BJ (cell line): ENCODE data around the gene TARS3. TPM values are rescaled to one million over a fixed set of nuclear protein-coding genes. Genes with fewer than 3 reads are reported as not detected.
"Not testable (repeated sequence)": the region's sequence is repeated elsewhere in the genome, so short reads cannot be mapped to it uniquely, and the experiment has no call there.

Source experiments
- CTCF ChIA-PET: fragments of 350-600 bp; formaldehyde crosslinking; extraction: SDS; loops from one replicate; lab custom pipeline; 2021; ENCODE audit warnings: antibody characterized with exemption, inconsistent platforms; lab: Yijun Ruan, JAX
- POLR2A ChIA-PET: fragments of 300-600 bp; sonication (Branson Sonifier 250); formaldehyde crosslinking; extraction: SDS; loops from one replicate; lab custom pipeline; 2021; ENCODE audit warnings: antibody characterized with exemption; lab: Charles Lee
- DNase-seq: peaks from one replicate; pipeline ENCODE4 v3.0.0-alpha.2; 2011; ENCODE audit warnings: low read depth
- H3K27me3 ChIP-seq: 2 replicates; pipeline ENCODE4 v1.6.0; 2011; ENCODE audit warnings: low read length; ENCODE audit not compliant: control insufficient read depth, insufficient read depth
- H3K36me3 ChIP-seq: 2 replicates; pipeline ENCODE4 v1.5.1; 2011; ENCODE audit warnings: low read length; ENCODE audit not compliant: control insufficient read depth, insufficient read depth
- H3K4me3 ChIP-seq: 2 replicates; pipeline ENCODE4 v1.5.1; 2011; ENCODE audit warnings: low read depth, mild to moderate bottlenecking, control low read depth, low read length
- CTCF ChIP-seq: IDR thresholded peaks from 2 replicates; pipeline ENCODE4 v1.5.1; 2011; ENCODE audit warnings: low read depth, mild to moderate bottlenecking, control low read depth, inconsistent platforms, low read length, moderate library complexity; ENCODE audit not compliant: insufficient read depth
- polyA plus RNA-seq: library from polyadenylated mRNA; depleted of rRNA; stranded (reverse); fragments of >200 nt; gene quantifications from 2 replicates; pipeline ENCODE4 v1.2.3, GENCODE V29; 2011

The TARS3 gene
- polyA plus RNA-seq, 1 experiment, result 3.1 TPM

GRCh38 chr15:101746716-101747082 is 22.4 kb upstream of the TARS3 start:
- DNase-seq, CTCF ChIA-PET, H3K27me3 ChIP-seq, POLR2A ChIA-PET, H3K4me3 ChIP-seq, H3K36me3 ChIP-seq: not testable (repeated sequence)

- H3K27me3 ChIP-seq, DNase-seq, H3K4me3 ChIP-seq, H3K36me3 ChIP-seq, CTCF ChIA-PET, POLR2A ChIA-PET: not testable (repeated sequence)
These were observed 10.6 kb upstream of the TARS3 start for GRCh38 chr15:101734837-101735236.

- CTCF ChIA-PET, result no interaction called here
- POLR2A ChIA-PET, result no interaction called here
- H3K4me3 ChIP-seq, result no peak overlapping the region
- TF ChIP-seq CTCF, result no peak
- no peaks in the 10 kb centered on the region for H3K36me3 ChIP-seq
- DNase-seq, result no peak
- no peaks in the 10 kb centered on the region for H3K27me3 ChIP-seq
These were observed 9.3 kb upstream of the TARS3 start for GRCh38 chr15:101733545-101733944.

- ChIA-PET CTCF (interaction anchor here (0.6 kb wide), 1 partner anchor 1962 kb away, joined by 3 read pairs; no protein-coding TSS in a partner anchor), POLR2A (no interaction called here)
- H3K4me3 ChIP-seq, result no peak overlapping the region
- no peak for DNase-seq
- no peak for TF ChIP-seq CTCF
- H3K27me3 ChIP-seq, result no peaks in the 10 kb centered on the region
- H3K36me3 ChIP-seq, result no peaks in the 10 kb centered on the region
These were observed 8.5 kb upstream of the TARS3 start for GRCh38 chr15:101732772-101733171.

GRCh38 chr15:101731746-101732145 is 7.5 kb upstream of the TARS3 start:
- no peak for DNase-seq
- ChIA-PET CTCF (interaction anchor here (0.8 kb wide), 1 partner anchor 12 kb away, joined by 4 read pairs; no protein-coding TSS in a partner anchor), POLR2A (no interaction called here)
- Histone ChIP-seq H3K4me3 (no peak overlapping the region), H3K36me3 (no peaks in the 10 kb centered on the region), H3K27me3 (no peaks in the 10 kb centered on the region)
- no peak for TF ChIP-seq CTCF

- POLR2A ChIA-PET, result no interaction called here
- Histone ChIP-seq H3K4me3 (no peak overlapping the region), H3K36me3 (no peaks in the 10 kb centered on the region), H3K27me3 (no peaks in the 10 kb centered on the region)
- no peak for TF ChIP-seq CTCF
- CTCF ChIA-PET, result no interaction called here
- DNase-seq, result no peak
These were observed 2.9 kb upstream of the TARS3 start for GRCh38 chr15:101727186-101727585.
